GM18526 (cell line): Measurements from ENCODE around the gene ARNT2.

ENCODE experiments used
- POLR2A ChIP-seq: IDR thresholded peaks from 3 replicates; pipeline ENCODE4 v1.6.1; 2011; ENCODE audit not compliant: insufficient read length; ENCODE audit errors: extremely low read depth

ARNT2 gene

DNA sequence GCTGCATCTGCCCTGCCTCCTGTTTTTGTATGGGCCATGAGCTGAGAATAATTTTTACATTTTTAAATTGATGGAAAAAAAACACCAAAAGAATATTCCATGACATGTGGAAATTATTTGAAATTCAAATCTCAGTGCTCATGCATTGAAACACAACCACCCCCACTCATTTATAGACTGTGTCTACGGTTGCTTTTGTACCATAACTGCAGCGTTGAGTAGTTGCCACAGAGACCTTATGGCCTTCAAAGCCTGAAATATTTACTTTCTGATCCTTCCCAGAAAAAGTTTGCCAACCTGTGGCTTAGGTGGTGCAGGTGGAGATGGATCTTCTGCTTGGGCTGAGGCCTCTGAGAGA, 28.1 kb downstream of the ARNT2 start:
- no peak for TF ChIP-seq POLR2A

DNA sequence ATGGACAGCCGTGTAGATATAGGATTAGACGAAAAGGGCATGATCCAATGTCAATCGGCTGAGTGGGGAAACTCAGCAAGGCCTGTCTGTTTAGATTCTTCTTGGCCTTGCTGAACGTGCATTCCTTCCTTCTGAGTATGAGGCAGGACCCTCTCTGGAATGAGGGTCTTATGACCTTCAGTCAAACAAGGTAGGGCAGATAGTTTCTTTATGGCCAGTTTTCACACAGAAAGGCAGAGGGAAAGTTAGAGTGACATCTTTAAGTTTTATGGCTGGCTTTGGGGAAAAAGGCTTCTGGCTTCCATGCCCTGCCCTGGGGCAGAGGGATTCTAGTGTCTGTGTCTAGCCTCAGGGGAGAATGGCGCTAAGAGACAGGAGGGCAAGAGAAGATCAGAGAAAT, 29.7 kb downstream of the ARNT2 start:
- no peak for TF ChIP-seq POLR2A

DNA sequence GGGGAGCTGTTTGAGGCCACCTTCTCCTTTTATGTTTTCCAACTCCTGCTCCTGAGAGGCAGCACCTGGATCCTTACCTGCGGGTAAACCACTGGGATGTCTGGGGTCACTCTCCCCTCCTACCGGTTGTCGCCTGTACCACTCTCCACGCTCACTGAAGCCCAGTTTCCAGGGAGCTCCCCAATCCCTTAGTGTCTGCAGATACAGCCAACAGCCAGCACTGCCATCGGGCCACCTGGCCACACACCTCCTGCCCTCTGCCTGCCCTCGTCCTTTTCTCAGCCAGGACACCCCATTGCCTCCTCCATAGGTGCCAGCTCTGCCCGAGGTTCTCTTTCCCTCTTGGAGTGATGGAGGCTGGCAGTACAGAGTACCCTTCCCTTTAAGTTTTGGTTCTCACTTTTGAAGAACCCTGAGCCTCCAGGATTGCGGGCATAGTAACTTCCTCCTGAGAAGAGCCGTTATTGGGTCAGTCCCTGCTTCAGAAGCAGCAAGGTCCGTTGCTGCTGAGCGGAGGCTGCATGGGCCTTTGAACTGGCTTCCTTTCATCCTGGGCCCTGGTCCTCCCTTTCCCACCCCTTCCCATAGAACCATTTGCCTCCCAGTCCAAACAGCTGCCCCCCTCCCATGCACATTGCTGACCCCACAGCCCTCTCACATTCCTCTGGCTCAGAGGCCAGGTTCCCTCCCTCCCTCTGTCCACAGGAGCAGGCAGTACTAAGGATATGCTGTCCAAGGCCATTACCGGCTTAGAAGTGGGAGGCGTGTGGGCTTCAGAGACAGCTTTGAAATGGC, 30.9 kb downstream of the ARNT2 start:
- TF ChIP-seq POLR2A: no peak

DNA sequence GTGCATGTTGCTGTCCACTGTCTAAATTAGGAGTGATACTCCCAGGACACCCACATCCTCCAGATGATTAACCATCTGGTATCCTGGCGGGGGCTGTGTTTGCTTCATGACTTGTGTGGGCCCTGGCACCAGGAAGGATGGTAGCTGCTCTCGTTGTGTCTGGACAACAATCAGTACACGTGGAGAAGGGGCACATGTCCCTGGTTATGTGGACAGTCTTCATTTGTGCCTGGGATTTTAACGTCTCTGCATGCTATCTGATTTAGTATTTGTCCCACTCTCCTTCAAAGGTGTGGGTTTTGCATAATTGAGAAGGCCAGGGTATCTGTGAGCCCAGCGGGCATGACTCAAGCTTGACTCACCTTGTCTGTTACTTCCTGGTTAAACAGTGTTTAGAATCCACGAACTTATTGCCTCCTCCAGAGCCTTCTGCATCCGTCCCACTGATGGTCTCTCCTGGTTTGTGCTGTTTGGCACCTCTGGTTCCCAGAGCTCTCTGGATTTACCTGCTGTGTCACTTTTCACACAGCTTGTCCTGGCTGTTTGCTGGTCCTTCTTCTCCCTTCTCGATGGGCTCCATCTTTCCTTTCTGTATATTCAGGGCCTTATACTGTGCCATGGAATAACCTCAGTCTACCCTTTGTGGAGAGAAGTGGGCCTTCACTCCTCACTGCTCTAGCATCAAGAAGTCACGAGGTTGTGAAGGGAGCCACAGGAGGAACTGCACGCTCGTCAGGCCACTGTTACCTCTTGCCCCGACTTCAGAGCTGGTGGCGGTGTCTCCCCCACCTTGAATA, 32.5 kb downstream of the ARNT2 start:
- TF ChIP-seq POLR2A: no peak

DNA sequence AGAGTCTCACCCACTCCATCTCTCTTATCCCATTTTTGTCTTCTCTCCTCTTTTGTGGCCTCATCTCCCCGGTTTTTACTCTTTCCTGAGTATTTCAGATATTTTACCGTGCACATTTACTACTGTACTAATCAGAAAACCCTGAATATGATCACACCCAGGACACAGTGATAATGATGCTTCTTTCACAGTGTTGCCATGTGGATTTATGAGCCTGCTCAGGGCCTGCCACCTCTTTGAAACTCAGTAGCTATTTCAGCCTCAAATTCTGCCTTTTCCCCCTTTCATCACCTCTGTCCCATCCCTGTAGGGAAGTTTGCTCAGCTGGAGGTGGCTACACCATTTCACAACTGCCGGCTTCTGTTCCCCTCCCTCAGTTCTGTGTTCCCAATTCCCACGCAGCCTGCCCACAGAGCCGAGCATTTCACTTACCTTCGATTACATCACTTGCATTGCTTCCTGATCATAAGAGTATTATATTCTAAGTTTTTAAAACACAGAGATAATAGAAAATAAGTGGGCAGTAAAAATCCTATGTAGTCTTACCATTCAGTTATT, 33.2 kb downstream of the ARNT2 start:
- TF ChIP-seq POLR2A: no peak

DNA sequence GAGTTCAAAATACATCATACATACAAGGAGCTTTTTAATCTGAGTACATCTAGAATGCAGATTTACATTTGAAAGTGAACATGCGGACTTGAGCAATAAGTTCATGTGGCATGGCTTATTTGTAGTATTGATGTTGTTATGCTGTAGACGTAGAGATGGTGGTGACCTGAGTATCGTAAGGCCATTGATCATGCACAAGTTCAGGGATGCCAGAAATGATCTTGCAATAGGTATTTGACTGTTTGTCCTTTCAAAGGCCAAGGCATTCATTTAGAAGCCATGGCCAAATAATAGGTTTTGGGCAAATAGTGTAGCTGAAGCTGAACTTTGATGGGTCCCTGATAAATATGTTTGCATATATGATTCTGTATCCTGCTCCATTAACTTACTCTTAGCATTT, 35.0 kb downstream of the ARNT2 start:
- TF ChIP-seq POLR2A: no peak

DNA sequence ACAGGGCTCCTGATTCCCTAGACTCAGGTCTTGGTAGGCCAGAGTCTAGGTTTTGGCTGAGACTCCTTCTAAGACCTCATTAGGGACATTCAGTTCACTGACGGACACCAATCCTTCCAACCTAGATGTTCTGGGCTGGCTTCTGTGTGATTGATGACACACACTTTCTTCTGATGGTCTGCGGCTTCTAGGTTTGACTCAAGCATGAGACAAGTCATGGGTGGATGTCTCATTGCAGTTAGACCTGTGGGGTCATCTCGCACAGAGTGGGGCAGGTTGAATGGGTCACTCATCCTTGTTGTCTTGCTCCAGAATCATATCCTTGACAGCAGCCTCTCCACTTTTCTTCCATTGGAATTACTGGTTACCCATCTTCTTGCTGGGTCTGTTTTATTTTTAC, 35.8 kb downstream of the ARNT2 start:
- no peak for TF ChIP-seq POLR2A

DNA sequence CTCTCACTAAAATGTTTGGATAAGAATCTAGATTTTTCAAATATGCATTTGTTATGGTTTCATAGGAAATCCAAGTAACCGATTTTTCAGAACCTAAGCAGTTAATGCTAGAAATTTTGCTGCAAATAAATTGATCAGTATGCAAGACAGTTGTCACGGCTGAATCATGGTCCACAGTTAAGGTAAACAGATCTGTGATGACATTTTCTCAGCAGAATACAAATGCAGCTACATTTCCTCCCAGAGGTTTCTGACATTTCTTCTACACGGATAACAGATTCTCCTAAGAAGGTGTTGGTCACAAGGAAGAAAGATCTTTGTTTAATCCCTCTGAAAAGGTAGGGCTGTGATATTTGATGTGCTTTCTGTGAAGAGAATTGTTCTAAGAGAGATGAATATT, 36.9 kb downstream of the ARNT2 start:
- TF ChIP-seq POLR2A: no peak

DNA sequence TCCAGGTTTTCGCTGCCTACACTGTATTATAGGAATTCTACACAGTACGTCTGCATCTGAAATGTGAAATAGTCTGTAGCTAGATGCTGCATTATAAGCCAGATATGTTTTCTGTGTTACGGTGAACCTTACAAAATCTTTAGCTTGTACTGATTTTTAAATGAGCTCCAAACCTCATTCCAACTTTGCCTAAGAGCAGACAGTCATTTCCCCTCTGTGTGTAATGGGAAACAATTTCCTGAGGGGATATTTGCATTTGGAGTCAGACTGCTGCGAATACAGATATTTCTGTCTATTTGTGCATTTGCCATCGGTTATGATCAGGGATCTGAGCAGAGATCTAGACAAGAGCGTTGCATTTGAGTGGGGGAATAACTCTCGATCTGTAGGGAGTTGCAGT, 37.5 kb downstream of the ARNT2 start:
- no peak for TF ChIP-seq POLR2A

DNA sequence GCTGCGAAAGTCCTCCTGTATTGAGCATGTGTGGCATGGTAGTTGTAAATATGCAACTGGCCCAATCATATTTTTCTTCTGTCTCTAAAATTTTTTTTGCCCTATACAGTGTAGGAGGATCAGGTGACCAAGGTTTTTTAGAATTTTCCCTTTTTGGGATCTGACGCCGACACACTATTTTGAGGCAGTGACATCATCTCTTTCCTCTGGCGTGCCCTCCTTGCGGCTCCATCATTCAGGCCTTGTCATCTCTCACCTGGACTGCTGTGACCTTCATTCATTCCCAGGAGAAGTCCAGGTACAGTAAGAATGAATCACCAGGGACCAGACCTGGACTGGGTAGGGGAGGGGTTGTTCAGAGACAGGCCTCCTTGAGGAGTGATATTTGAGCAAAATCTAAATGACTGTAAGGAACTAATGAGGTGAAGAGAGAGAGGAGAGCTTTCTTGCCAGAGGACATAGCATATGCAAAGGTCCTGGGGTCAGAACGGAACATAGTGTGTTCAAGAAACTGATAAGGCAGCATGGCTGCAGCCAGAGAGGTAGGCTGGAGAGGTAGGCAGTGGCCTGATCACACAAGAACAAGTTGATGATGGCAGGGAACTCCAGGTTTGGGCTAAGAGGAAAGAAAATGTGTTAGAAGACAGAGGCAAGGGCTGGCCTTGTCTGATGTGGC, 38.7 kb downstream of the ARNT2 start:
- no peak for TF ChIP-seq POLR2A

DNA sequence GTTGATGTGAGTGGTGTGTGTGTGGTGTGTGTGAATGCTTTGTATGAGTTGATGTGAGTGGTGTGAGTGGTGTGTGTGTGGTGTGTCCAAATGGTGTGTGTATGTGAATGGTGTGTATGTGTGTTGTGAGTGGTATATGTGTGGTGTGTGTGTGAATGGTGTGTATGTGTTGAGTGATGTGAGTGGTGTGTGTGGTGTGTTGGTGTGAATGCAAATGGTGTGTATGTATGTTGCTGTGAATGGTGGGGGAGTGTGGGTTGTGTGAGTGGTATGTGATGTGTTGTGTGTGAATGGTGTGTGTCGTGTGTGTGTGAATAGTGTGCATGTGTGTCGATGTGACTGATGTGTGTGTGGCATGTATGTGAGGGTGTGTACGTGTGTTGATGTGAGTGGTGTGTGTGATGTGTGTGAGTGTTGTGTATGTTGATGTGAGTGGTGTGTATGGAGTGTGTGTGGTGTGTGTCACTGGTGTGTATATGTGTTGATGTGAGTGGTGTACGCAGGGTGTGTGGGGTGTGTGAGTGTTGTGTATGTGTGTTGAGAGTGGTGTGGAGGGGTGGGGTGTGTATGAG, 40.6 kb downstream of the ARNT2 start:
- no peak for TF ChIP-seq POLR2A

DNA sequence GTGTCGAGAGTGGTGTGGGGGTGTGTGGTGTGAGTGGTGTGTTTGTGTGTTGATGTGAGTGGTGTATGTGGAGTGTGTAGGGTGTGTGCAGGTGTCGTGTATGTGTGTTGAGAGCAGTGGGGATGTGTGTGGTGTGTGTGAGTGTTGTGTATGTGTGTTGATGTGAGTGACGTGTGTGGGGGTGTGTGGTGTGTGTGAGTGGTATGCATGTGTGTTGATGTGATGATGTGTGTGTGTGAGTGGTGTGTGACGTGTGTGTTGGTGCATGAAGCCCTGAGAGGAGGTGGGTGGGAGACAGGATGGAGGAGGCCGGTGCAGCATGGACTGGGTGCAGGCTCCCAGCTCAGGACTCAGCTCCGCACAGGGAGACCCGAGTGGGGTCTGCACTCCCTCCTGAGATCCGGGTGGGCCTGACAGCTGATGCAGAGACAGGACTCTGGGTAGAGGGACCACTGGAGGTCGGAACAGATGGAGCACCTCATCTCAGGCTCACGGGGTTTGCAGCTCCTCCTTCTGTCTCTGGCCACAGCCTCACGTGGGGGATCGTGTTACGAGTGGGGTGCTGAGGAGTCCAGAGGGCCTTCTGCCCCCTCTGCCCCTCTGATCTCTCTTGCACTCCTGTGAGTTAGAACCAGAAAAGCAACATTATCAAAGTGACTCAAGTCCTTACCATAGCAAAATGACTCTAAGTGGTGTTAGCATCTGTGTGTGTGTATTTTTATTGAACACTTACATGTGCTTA, 41.3 kb downstream of the ARNT2 start:
- TF ChIP-seq POLR2A: no peak

DNA sequence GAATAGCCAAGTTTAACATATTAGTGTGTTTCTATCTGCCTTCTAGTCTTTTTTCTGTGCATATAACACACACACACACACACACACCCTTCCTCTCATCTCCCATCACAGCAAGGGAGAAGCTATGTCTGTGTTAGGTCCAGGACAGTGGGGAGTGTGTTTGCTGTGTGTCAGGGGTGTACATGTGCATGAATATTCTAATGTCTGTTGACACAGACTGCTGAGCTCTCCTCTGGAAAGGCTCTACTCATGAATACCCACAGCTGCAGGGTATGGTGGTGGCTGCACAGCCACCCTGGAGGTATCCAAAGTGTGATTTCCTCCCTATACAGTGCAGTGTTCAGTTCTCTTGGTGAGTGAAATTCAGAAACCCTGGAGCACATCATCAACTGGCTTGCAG, 42.9 kb downstream of the ARNT2 start:
- TF ChIP-seq POLR2A: no peak

DNA sequence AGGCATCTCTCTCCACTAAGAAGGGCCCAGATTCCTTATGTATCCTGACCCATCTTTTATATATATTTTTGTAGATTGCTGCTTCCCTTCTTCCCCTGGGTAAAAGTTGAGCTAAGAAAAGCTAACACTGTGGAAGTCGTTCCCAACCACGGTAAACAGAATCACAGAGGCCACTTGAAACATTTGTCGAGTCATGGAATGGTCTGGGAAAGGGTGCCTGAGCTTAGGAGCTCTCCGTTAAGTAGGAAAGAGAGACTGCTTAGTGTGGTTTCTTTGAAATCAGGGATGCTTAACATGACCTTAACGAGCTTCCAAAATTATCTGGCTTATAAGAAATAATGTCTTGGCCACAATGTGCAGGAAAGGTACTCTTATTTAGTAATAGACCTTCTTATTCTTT, 45.6 kb downstream of the ARNT2 start:
- TF ChIP-seq POLR2A: no peak
